Measurements from ENCODE around the gene MATR3.

- TF ChIP-seq CTCF (conservative IDR thresholded peaks at IDR 0.05 in 1 of 2, IDR thresholded peaks at IDR 0.05 in 1 of 2; ENCODE audit: low read depth in 1 of 2, low read length in 2 of 2) (no peak), EZH2 (IDR thresholded peaks at IDR 0.05; ENCODE audit: low read length, missing control alignments) (no peak)
Observed at GRCh38 chr5:139306197-139306596, 12.7 kb downstream of the MATR3 start.

All from fibroblast of lung (primary cell).